H1 (cell line): ENCODE measurements around the gene ASCC1. TPM values are rescaled to one million over a fixed set of nuclear protein-coding genes. Genes with fewer than 3 reads are reported as not detected.

Experiments
- CBX8 ChIP-seq: fragments of 300-800, 300-1000 bp; sonication (generic); IDR thresholded peaks from 2 replicates; pipeline ENCODE4 v1.7.1; 2016; ENCODE audit warnings: low read depth, low read length, borderline replicate concordance
- FOSL1 ChIP-seq: IDR thresholded peaks from 2 replicates; pipeline ENCODE4 v1.6.1; 2011; ENCODE audit warnings: mild to moderate bottlenecking, low read depth, low read length, moderate library complexity; ENCODE audit not compliant: insufficient read depth
- HDAC6 ChIP-seq: IDR thresholded peaks from one replicate; pipeline ENCODE4 v1.7.1; 2012; ENCODE audit warnings: low read depth, mild to moderate bottlenecking, inconsistent platforms, low read length, moderate library complexity
- MAX ChIP-seq: IDR thresholded peaks from 2 replicates; pipeline ENCODE4 v1.6.1; 2012; ENCODE audit warnings: inconsistent platforms
- RFX5 ChIP-seq: IDR thresholded peaks from 2 replicates; pipeline ENCODE4 v1.6.1; 2011; ENCODE audit warnings: low read depth, low read length, improper control_type of control experiment, borderline replicate concordance
- RNF2 ChIP-seq: fragments of 200-900, 300-1000 bp; sonication (generic); IDR thresholded peaks from 2 replicates; pipeline ENCODE4 v1.7.1; 2016; ENCODE audit warnings: borderline replicate concordance, low read depth, mild to moderate bottlenecking, antibody characterized with exemption, low read length; ENCODE audit not compliant: poor library complexity, severe bottlenecking; ENCODE audit errors: missing control alignments
- SIN3A ChIP-seq, 2 experiments: IDR thresholded peaks in 1 of 2; conservative IDR thresholded peaks in 1 of 2; 2 replicates each; pipeline ENCODE4 v1.6.1; 2011 to 2012; ENCODE audit warnings: low read length in 2 of 2, improper control_type of control experiment in 1 of 2, low read depth in 1 of 2, mild to moderate bottlenecking in 1 of 2
- YY1 ChIP-seq: IDR thresholded peaks from 2 replicates; pipeline ENCODE4 v1.6.1; 2011; ENCODE audit warnings: low read depth, mild to moderate bottlenecking, low read length
- ZNF274 ChIP-seq: IDR thresholded peaks from 2 replicates; pipeline ENCODE4 v1.7.0; 2012; ENCODE audit warnings: low read length, borderline replicate concordance; ENCODE audit errors: extremely low read depth
- polyA plus RNA-seq, 7 experiments: library from polyadenylated mRNA; depleted of rRNA in 3 of 7; stranded (reverse) in 5 of 7; unstranded in 2 of 7; fragments of >200 nt in 5 of 7; fragments of 200-250 nt in 2 of 7; gene quantifications; 1 replicate in 5 of 7; 2 replicates in 1 of 7; 4 replicates in 1 of 7; pipeline versions ENCODE4 v1.2.1 to v1.2.3, GENCODE V29; 2011 to 2013; ENCODE audit warnings: missing spikeins in 2 of 7, mixed read lengths in 2 of 7
- total RNA-seq: library from RNA; stranded (reverse); fragmentation: NEBNext Ultra II Directional; extraction: Animal tissue kit (Norgen Biotek cat#: 25700); gene quantifications from 2 replicates; pipeline ENCODE4 v1.2.1, GENCODE V29; 2021

ASCC1 gene
- total and polyA plus RNA-seq, 2 of the 8 experiments (the other 6 are each of a cell fraction or from before 2014, with no cell fraction given), result 25.6 to 35.8 TPM

- TF ChIP-seq FOSL1 (no peak), MAX (no peak), HDAC6 (no peak), YY1 (no peak), SIN3A (conservative IDR thresholded peaks at IDR 0.05 in 1 of 2, IDR thresholded peaks at IDR 0.05 in 1 of 2; ENCODE audit: low read depth in 1 of 2, low read length in 2 of 2) (no peak), RFX5 (no peak), RNF2 (no peak), ZNF274 (no peak), CBX8 (no peak)
- TF ChIP-seq, all 59 proteins: peak for 0
These were observed 3.2 kb upstream of the ASCC1 start (continued) for GRCh38 chr10:72219235-72219814.
